HEK293T (cell line): ENCODE results near the gene SAMD1.

Experiments
- CTCF ChIA-PET: fragments of 350-600 bp; formaldehyde crosslinking; extraction: SDS; loops from one replicate; lab custom pipeline; 2021; ENCODE audit warnings: antibody characterized with exemption, inconsistent platforms; lab: Yijun Ruan, JAX
- POLR2A ChIA-PET: fragments of 350-600 bp; formaldehyde crosslinking; extraction: SDS; loops from one replicate; lab custom pipeline; 2020; ENCODE audit warnings: antibody characterized with exemption, inconsistent platforms; lab: Yijun Ruan, JAX
- DNase-seq: peaks from one replicate; pipeline ENCODE4 v3.0.0; 2012; ENCODE audit warnings: mixed read lengths; ENCODE audit errors: extremely low spot score
- ARNT ChIP-seq: fragments of 450-650 bp; IDR thresholded peaks from 2 replicates; pipeline ENCODE4 v1.6.1; 2017; ENCODE audit warnings: mild to moderate bottlenecking
- BHLHE40 ChIP-seq: fragments of 450-650 bp; IDR thresholded peaks from 2 replicates; pipeline ENCODE4 v1.6.1; 2016; ENCODE audit warnings: mild to moderate bottlenecking, moderate library complexity, borderline replicate concordance
- CTBP1 ChIP-seq: fragments of 450-650 bp; IDR thresholded peaks from 2 replicates; pipeline ENCODE4 v1.6.1; 2016; ENCODE audit warnings: borderline replicate concordance
- ELF4 ChIP-seq: fragments of 450-650 bp; IDR thresholded peaks from 2 replicates; pipeline ENCODE4 v1.6.1; 2017; ENCODE audit warnings: antibody characterized with exemption
- FOXA1 ChIP-seq: fragments of 450-650 bp; IDR thresholded peaks from 2 replicates; pipeline ENCODE4 v1.6.1; 2016; ENCODE audit warnings: mild to moderate bottlenecking
- FOXK2 ChIP-seq: fragments of 450-650 bp; IDR thresholded peaks from 2 replicates; pipeline ENCODE4 v1.6.1; 2016; ENCODE audit warnings: mild to moderate bottlenecking
- FOXM1 ChIP-seq: fragments of 450-650 bp; IDR thresholded peaks from 2 replicates; pipeline ENCODE4 v1.6.1; 2017; ENCODE audit warnings: mild to moderate bottlenecking, borderline replicate concordance
- HDGF ChIP-seq: fragments of 450-650 bp; IDR thresholded peaks from 2 replicates; pipeline ENCODE4 v1.6.1; 2017; ENCODE audit warnings: antibody characterized with exemption, borderline replicate concordance
- L3MBTL2 ChIP-seq: fragments of 450-650 bp; conservative IDR thresholded peaks from 2 replicates; pipeline ENCODE4 v1.6.1; 2016; ENCODE audit warnings: mild to moderate bottlenecking
- LEF1 ChIP-seq: fragments of 450-650 bp; IDR thresholded peaks from 2 replicates; pipeline ENCODE4 v1.6.1; 2017; ENCODE audit warnings: mild to moderate bottlenecking, borderline replicate concordance
- NFRKB ChIP-seq: fragments of 450-650 bp; IDR thresholded peaks from 2 replicates; pipeline ENCODE4 v1.6.1; 2016; ENCODE audit warnings: mild to moderate bottlenecking, moderate library complexity
- SP1 ChIP-seq: fragments of 450-650 bp; IDR thresholded peaks from 2 replicates; pipeline ENCODE4 v1.6.1; 2017
- SUZ12 ChIP-seq: fragments of 450-650 bp; IDR thresholded peaks from 2 replicates; pipeline ENCODE4 v1.6.1; 2016; ENCODE audit warnings: mild to moderate bottlenecking
- TARDBP ChIP-seq: fragments of 450-650 bp; IDR thresholded peaks from 2 replicates; pipeline ENCODE4 v1.6.1; 2016
- ZNF384 ChIP-seq: fragments of 450-650 bp; IDR thresholded peaks from 2 replicates; pipeline ENCODE4 v1.6.1; 2016
- TF ChIP-seq, protein P1 (sequence below): fragments of 450-650 bp; IDR thresholded peaks from 2 replicates; pipeline ENCODE4 v1.6.1; 2016

The SAMD1 gene

DNA sequence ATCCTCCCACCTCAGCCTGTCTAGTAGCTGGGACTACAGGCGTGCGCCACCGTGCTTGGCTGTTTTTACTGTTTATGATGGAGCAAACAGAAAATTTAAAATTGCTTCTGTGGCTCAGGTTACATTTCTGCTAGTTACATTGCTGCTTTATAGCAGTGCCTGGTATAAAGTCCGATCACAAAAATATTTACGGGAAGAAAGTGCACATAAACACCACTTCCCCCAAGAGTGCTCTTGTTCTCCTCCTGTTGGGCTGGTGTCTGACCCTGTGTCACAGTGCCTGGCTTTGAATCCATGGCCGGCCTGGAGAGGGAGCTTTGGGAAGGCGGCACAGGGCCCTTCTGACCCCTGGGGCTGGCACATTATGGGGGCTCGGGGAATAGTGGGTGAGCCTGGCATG lies 15.1 kb upstream of the SAMD1 start:
- CTCF ChIA-PET = no interaction called here

DNA sequence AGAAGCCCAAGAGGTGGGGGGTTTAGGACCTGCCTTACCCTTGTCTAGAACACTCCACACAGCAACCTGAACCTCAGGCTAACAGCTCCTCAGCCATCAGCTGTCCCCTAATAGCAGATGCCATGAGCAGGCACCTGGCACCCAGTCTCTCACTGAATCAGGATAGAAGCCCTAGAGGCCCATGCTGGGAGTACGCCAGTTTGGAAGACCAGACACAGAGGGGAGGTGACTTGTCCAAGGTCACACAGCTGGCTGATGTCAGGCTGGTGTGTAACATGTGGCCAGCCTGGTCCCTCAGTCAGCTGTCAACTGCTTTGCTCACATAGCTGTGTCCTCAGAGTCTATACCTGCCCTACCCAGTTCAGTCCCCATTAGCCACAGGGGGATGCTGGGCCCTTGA lies 12.8 kb upstream of the SAMD1 start:
- CTCF ChIA-PET = no interaction called here
- no peak for DNase-seq
- TF ChIP-seq CTBP1 (no peak), ELF4 (no peak), FOXK2 (no peak), LEF1 (no peak), SP1 (no peak), HDGF (no peak)
- POLR2A ChIA-PET = interaction anchor here (0.9 to 1.9 kb wide), 2 partner anchors 9 to 33 kb away, joined by 3 to 5 read pairs; partner anchors contain the start of gene ASF1B

More for the DNA sequence above, 15.1 kb upstream of the SAMD1 start:
- POLR2A ChIA-PET = no interaction called here
- TF ChIP-seq NFRKB (no peak), SUZ12 (no peak), LEF1 (no peak), ZNF384 (no peak), L3MBTL2 (no peak), BHLHE40 (no peak)
- DNase-seq = no peak

DNA sequence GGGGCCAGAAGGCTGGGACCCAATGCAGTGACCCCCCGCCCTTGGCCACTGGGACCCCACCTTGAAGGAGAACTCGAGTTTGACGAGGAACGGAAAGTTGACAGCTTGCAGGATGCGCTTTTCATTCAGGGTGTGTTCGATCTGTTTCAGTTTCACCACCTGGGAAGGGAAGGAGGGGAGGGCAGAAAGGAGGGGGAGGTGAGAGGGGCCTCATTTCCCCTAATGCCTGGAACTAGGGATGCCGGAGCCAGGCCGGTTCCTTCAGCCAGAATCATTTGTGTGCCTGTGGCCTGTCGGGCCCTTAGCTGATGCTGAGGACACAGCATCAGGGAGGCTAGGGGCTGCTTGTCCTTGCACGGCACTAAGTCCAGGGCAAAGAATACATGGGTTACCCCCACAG lies 12.2 kb upstream of the SAMD1 start:
- TF ChIP-seq FOXK2 = no peak
- TF ChIP-seq ELF4 = no peak
- TF ChIP-seq ZNF384 = no peak
- TF ChIP-seq L3MBTL2 = no peak
- TF ChIP-seq FOXA1 = no peak
- TF ChIP-seq SP1 = no peak
- TF ChIP-seq, protein P1, sequence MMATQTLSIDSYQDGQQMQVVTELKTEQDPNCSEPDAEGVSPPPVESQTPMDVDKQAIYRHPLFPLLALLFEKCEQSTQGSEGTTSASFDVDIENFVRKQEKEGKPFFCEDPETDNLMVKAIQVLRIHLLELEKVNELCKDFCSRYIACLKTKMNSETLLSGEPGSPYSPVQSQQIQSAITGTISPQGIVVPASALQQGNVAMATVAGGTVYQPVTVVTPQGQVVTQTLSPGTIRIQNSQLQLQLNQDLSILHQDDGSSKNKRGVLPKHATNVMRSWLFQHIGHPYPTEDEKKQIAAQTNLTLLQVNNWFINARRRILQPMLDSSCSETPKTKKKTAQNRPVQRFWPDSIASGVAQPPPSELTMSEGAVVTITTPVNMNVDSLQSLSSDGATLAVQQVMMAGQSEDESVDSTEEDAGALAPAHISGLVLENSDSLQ = no peak
- no peak for TF ChIP-seq TARDBP
- TF ChIP-seq SUZ12 = no peak
- TF ChIP-seq HDGF = no peak
- TF ChIP-seq LEF1 = no peak
- no peak for TF ChIP-seq FOXM1
- TF ChIP-seq BHLHE40 = no peak
- no peak for TF ChIP-seq NFRKB
- no peak for TF ChIP-seq CTBP1
- TF ChIP-seq ARNT = no peak
- POLR2A ChIA-PET = interaction anchor here (1.9 kb wide), 1 partner anchor 34 kb away, joined by 5 read pairs; the partner anchor contains the start of gene ASF1B
- CTCF ChIA-PET = no interaction called here
- DNase-seq = no peak

DNA sequence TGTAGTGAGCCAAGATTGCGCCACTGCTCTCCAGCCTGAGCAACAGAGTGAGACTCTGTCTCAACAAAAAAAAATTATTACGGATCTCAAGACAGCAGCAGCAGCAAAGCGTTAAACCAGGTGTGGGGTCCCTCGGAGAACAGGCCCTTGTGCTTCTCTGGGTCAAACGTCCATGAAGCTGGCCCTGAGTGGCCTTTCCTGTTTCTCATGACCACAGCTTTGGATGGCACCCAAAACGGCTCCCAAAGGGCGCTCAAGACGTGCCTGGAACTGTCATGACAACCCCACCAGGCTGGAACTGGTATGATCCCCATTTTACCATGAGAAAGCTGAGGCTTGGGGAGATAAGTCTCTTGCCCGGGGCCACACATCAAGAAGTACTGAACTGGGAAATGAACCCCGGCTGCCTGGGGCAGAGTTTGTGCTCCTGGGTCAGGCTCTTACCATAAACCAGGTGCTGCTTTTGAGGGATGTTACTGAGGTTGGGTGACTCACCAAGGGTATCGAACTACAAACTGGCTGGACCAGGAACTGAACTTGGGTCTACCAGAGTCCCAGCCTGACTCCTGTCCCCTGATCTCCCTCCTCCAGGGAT lies 11.6 kb upstream of the SAMD1 start:
- no peak for DNase-seq
- TF ChIP-seq CTBP1 (no peak), FOXM1 (no peak), SP1 (no peak), ELF4 (no peak), FOXA1 (no peak), TARDBP (no peak), L3MBTL2 (no peak), BHLHE40 (no peak), ARNT (no peak), HDGF (no peak)
- TF ChIP-seq, protein P1 = no peak
- ChIA-PET POLR2A (no interaction called here), CTCF (no interaction called here)

DNA sequence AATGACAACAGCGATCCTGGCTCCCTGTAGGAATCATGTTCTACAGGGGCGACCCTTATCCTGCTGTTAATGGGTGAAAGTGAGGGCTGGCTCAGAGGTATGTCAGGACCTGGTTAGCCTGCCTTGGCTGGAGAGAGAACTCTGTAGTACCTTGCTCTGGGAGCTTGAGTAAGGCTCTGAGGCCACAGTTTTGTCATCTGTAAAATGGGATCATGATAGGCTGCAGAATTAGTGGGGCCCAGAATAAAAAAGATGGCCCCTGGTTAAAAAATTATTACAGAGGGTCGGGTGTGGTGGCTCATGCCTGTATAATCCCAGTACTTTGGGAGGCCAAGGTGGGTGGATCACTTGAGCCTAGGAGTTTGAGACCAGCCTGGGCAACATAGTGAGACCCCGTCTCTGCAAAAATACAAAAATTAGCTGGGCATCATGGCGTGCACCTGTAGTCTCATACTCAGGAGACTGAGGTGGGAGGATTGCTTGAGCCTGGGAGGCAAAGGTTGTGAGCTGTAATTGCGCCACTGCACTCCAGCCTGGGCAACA lies 10.5 kb upstream of the SAMD1 start:
- TF ChIP-seq FOXM1 = no peak
- no peak for TF ChIP-seq L3MBTL2
- TF ChIP-seq LEF1 = no peak
- TF ChIP-seq HDGF = no peak
- TF ChIP-seq, protein P1 = no peak
- no peak for TF ChIP-seq SP1
- no peak for TF ChIP-seq FOXA1
- no peak for TF ChIP-seq ELF4
- TF ChIP-seq CTBP1 = no peak
- no peak for TF ChIP-seq SUZ12
- no peak for TF ChIP-seq ZNF384
- no peak for TF ChIP-seq FOXK2
- TF ChIP-seq BHLHE40 = no peak
- no peak for TF ChIP-seq NFRKB
- no peak for TF ChIP-seq ARNT
- no peak for TF ChIP-seq TARDBP
- ChIA-PET CTCF (no interaction called here), POLR2A (interaction anchor here (0.8 kb wide), 1 partner anchor 36 kb away, joined by 3 read pairs; the partner anchor contains the start of gene ASF1B)
- DNase-seq = no peak

GRCh38 chr19:14097532-14098151 lies 7.1 kb upstream of the SAMD1 start:
- TF ChIP-seq HDGF = no peak
- TF ChIP-seq NFRKB = no peak
- CTCF ChIA-PET = interaction anchor here (0.6 kb wide), 1 partner anchor 356 kb away, joined by 3 read pairs; no protein-coding TSS in a partner anchor
- no peak for DNase-seq
- POLR2A ChIA-PET = no interaction called here
